Measurements from ENCODE around the gene DNMT3L.

The DNMT3L gene

GRCh38 chr21:44291936-44292811 is 30.5 kb upstream of the DNMT3L start:
- no peak overlapping the region for H3K4me2 ChIP-seq (ENCODE audit: low read depth, low read length)
- H3K79me2 ChIP-seq (ENCODE audit: low read length), result no peaks in the 10 kb centered on the region
- no peak overlapping the region for H3K9ac ChIP-seq (ENCODE audit: low read length)
- no peaks in the 10 kb centered on the region for H3K36me3 ChIP-seq (replicated peaks; ENCODE audit: insufficient read depth, low read length)
- no peaks in the 10 kb centered on the region for H3K4me1 ChIP-seq (ENCODE audit: low read length)
- H3K9me3 ChIP-seq (replicated peaks; ENCODE audit: insufficient read depth, low read length), result no peaks in the 10 kb centered on the region
- no peak overlapping the region for H3K27ac ChIP-seq (ENCODE audit: low read length)
- DNase-seq, result no peak
- H2AFZ ChIP-seq (ENCODE audit: low read length), result no peak overlapping the region
- no peaks in the 10 kb centered on the region for H3F3A ChIP-seq (ENCODE audit: insufficient read depth, low read length)
- H3K27me3 ChIP-seq (replicated peaks; ENCODE audit: insufficient read depth, low read length), result peaks cover 85% of the 10 kb centered on the region
- TF ChIP-seq EZH2phosphoT487 (IDR thresholded peaks at IDR 0.05; ENCODE audit: low read length), result no peak
- no peaks in the 10 kb centered on the region for H4K20me1 ChIP-seq (ENCODE audit: insufficient read depth, low read length)
- H3K9me2 ChIP-seq (replicated peaks; ENCODE audit: insufficient read depth, low read length), result no peaks in the 10 kb centered on the region
- H3K4me3 ChIP-seq (ENCODE audit: low read length), result no peak overlapping the region

- no peaks in the 10 kb centered on the region for H3K9me2 ChIP-seq (replicated peaks; ENCODE audit: insufficient read depth, low read length)
- H3K27me3 ChIP-seq (replicated peaks; ENCODE audit: insufficient read depth, low read length), result peaks cover 94% of the 10 kb centered on the region
- H3K27ac ChIP-seq (ENCODE audit: low read length), result no peak overlapping the region
- no peaks in the 10 kb centered on the region for H3K4me1 ChIP-seq (ENCODE audit: low read length)
- no peak overlapping the region for H3K4me2 ChIP-seq (ENCODE audit: low read depth, low read length)
- H3K9me3 ChIP-seq (replicated peaks; ENCODE audit: insufficient read depth, low read length), result no peaks in the 10 kb centered on the region
- no peaks in the 10 kb centered on the region for H3K36me3 ChIP-seq (replicated peaks; ENCODE audit: insufficient read depth, low read length)
- no peak overlapping the region for H2AFZ ChIP-seq (ENCODE audit: low read length)
- TF ChIP-seq EZH2phosphoT487 (IDR thresholded peaks at IDR 0.05; ENCODE audit: low read length) (no peak), CTCF (IDR thresholded peaks at IDR 0.05; ENCODE audit: low read length) (no peak), EZH2 (optimal IDR thresholded peaks at IDR 0.05; ENCODE audit: low read depth, low read length) (no peak)
- no peaks in the 10 kb centered on the region for H3K79me2 ChIP-seq (ENCODE audit: low read length)
- H4K20me1 ChIP-seq (ENCODE audit: insufficient read depth, low read length), result no peaks in the 10 kb centered on the region
- no peak overlapping the region for H3K4me3 ChIP-seq (ENCODE audit: low read length)
- H3K9ac ChIP-seq (ENCODE audit: low read length), result no peak overlapping the region
- DNase-seq, result no peak
- no peaks in the 10 kb centered on the region for H3F3A ChIP-seq (ENCODE audit: insufficient read depth, low read length)
Observed at GRCh38 chr21:44291078-44291935, 29.6 kb upstream of the DNMT3L start.

GRCh38 chr21:44290327-44291077 is 28.8 kb upstream of the DNMT3L start:
- Histone ChIP-seq H3K27me3 (replicated peaks; ENCODE audit: insufficient read depth, low read length) (peaks cover 93% of the 10 kb centered on the region), H3K4me2 (ENCODE audit: low read depth, low read length) (no peak overlapping the region), H3K79me2 (ENCODE audit: low read length) (no peaks in the 10 kb centered on the region), H3K9me2 (replicated peaks; ENCODE audit: insufficient read depth, low read length) (no peaks in the 10 kb centered on the region), H3K9ac (ENCODE audit: low read length) (no peak overlapping the region), H3K9me3 (replicated peaks; ENCODE audit: insufficient read depth, low read length) (no peaks in the 10 kb centered on the region), H3K27ac (ENCODE audit: low read length) (no peak overlapping the region), H3F3A (ENCODE audit: insufficient read depth, low read length) (no peaks in the 10 kb centered on the region), H3K36me3 (replicated peaks; ENCODE audit: insufficient read depth, low read length) (no peaks in the 10 kb centered on the region), H3K4me3 (ENCODE audit: low read length) (no peak overlapping the region), H4K20me1 (ENCODE audit: insufficient read depth, low read length) (no peaks in the 10 kb centered on the region), H2AFZ (ENCODE audit: low read length) (no peak overlapping the region), H3K4me1 (ENCODE audit: low read length) (no peaks in the 10 kb centered on the region)
- TF ChIP-seq EZH2 (optimal IDR thresholded peaks at IDR 0.05; ENCODE audit: low read depth, low read length) (no peak), CTCF (IDR thresholded peaks at IDR 0.05; ENCODE audit: low read length) (no peak), EZH2phosphoT487 (IDR thresholded peaks at IDR 0.05; ENCODE audit: low read length) (no peak)
- no peak for DNase-seq
